ENCODE measurements around the gene PAIP1. TPM values are rescaled to one million over a fixed set of nuclear protein-coding genes. Genes with fewer than 3 reads are reported as not detected.
"Not testable (repeated sequence)": the region's sequence is repeated elsewhere in the genome, so short reads cannot be mapped to it uniquely, and the experiment has no call there.

The PAIP1 gene
- total and polyA plus RNA-seq, 2 experiments from 2014 or later, result 151 to 298 TPM

DNA sequence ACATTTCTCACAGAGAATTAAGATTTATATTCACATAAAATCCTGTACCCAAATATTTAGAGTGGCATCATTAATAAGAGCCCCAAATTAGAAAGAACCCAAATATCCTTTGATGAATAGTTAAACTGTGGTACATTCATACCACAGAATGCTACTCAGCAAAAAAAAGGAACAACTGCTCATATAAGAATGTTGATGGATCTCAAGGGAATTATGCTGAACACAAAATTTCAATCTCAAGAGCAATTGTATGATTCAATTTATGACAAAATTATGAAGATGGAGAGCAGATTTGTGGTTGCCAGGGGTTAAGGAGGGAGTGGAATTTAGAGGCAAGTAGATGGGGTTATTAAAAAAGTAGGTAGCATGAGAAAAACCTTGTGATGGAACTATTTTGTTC lies 4.5 kb upstream of the PAIP1 start:
- no peak overlapping the region for H3K27ac ChIP-seq
- H3K4me3 ChIP-seq, result no peak overlapping the region
- H3K36me3 ChIP-seq, result no peaks in the 10 kb centered on the region
- no peaks in the 10 kb centered on the region for H3K9me3 ChIP-seq (ENCODE audit: low read depth)
- no peaks in the 10 kb centered on the region for H3K27me3 ChIP-seq
- DNase-seq (ENCODE audit: low read depth in 1 of 2, low spot score in 1 of 2), result no peak
- TF ChIP-seq, protein P1, sequence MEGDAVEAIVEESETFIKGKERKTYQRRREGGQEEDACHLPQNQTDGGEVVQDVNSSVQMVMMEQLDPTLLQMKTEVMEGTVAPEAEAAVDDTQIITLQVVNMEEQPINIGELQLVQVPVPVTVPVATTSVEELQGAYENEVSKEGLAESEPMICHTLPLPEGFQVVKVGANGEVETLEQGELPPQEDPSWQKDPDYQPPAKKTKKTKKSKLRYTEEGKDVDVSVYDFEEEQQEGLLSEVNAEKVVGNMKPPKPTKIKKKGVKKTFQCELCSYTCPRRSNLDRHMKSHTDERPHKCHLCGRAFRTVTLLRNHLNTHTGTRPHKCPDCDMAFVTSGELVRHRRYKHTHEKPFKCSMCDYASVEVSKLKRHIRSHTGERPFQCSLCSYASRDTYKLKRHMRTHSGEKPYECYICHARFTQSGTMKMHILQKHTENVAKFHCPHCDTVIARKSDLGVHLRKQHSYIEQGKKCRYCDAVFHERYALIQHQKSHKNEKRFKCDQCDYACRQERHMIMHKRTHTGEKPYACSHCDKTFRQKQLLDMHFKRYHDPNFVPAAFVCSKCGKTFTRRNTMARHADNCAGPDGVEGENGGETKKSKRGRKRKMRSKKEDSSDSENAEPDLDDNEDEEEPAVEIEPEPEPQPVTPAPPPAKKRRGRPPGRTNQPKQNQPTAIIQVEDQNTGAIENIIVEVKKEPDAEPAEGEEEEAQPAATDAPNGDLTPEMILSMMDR (IDR thresholded peaks at IDR 0.05; ENCODE audit: low read depth, low read length), result no peak
- H3K4me1 ChIP-seq (ENCODE audit: low read depth), result peaks cover 19% of the 10 kb centered on the region

DNA sequence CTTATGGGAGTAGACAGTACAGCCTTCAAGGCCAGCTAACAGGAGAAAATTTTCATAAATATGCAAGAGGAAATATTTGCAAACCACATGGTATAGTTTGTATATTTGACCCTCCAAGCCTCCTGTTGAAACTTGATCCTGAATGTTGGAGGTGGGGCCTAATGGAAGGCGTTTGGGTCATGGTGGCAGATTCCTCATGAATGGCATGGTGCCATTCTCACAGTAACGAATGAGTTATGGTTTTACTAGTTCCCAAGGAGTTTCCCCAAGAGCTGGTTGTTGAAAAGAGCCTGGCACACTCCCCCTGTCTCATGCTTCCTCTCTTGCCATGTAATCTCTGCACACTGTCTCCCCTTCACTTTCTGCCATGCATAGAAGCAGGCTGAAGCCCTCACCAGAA lies 3.3 kb upstream of the PAIP1 start:
- Histone ChIP-seq H3K36me3 (peaks cover 2% of the 10 kb centered on the region), H3K4me3 (no peak overlapping the region), H3K27me3 (no peaks in the 10 kb centered on the region), H3K9me3 (ENCODE audit: low read depth) (no peaks in the 10 kb centered on the region), H3K27ac (no peak overlapping the region), H3K4me1 (ENCODE audit: low read depth) (peaks cover 23% of the 10 kb centered on the region)
- peak in 1 of 2 donors; percentile 53 for DNase-seq (ENCODE audit: low read depth in 1 of 2, low spot score in 1 of 2)
- TF ChIP-seq, protein P1 (IDR thresholded peaks at IDR 0.05; ENCODE audit: low read depth, low read length), result no peak

DNA sequence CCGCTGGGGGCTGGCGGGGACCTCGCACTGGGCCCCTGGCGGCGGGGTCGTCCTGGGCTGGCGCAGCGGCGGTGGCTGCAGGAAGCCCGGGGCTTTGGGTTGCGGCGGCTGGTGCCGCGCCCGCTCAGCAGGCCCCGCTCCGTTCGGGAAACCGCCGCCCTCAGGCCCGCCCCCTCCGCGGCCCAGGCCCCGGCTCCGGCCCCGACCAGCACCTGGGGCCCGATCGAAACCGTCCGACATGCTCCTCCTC lies 345 bp downstream of the PAIP1 start:
- Histone ChIP-seq H3K4me3 (peak overlapping the region; percentile 69), H3K36me3 (peaks cover 17% of the 10 kb centered on the region), H3K4me1 (ENCODE audit: low read depth) (peaks cover 52% of the 10 kb centered on the region), H3K27ac (peak overlapping the region; percentile 99)
- DNase-seq (ENCODE audit: low read depth in 1 of 2, low spot score in 1 of 2); H3K27me3 ChIP-seq; H3K9me3 ChIP-seq (ENCODE audit: low read depth): not testable (repeated sequence)

DNA sequence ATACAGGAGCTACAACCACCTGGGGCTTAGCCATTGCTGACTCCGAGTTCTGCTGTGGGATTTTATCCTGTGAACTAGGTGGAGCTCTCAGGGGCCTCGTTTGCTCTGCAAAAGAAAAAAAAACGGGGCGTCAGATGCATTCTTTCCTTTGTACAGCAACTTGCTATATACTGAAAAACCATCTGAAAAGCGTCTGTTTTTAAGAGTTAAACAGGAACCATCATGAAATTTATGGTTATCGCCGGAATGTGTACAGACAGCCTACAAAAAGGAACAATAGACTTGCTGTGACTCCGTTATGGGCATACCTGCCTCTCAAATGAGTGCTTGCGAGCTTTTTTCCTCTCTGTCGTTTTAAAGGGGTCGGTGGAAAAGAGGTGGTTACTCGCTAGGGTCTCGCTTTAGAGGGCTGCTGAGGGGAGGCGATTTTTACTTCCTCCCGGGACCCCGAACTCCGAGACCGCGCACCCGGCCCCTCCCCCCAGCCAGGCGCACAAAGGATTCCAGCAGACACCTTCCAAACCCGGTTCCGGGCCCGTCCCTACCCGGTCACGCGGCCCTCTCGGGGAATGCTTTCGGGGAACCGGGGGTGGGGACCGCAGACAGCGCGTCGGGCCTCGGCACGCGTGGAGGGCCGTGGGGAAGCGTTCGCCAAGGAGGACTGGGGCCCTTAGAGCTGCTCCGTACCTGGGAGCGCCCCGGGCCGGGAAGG lies 826 bp downstream of the PAIP1 start:
- H3K4me3 ChIP-seq, result peak overlapping the region; percentile 69
- DNase-seq (ENCODE audit: low read depth in 1 of 2, low spot score in 1 of 2), result peak; percentile 38 to 57

DNA sequence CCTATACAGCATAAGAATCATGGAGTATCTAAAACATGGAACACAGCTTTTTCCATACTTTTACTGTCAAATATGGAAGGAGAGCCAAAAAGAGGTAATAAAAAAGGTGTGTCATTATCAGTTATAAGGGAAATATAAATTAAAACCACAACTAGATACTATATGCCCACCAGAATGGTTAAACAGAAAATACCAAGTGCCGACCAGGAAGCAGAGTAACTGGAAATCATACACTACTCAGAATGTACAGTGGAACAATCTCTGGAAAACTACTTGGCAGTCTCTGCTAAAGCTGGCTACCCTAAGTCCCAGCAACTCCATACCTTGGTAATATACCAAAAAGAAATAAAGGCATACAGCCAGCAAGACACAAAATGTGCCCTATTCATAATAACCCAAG lies 2.4 kb downstream of the PAIP1 start:
- DNase-seq (ENCODE audit: low read depth in 1 of 2, low spot score in 1 of 2), result no peak
- Histone ChIP-seq H3K9me3 (ENCODE audit: low read depth) (no peaks in the 10 kb centered on the region), H3K27ac (no peak overlapping the region), H3K27me3 (no peaks in the 10 kb centered on the region), H3K4me1 (ENCODE audit: low read depth) (peaks cover 44% of the 10 kb centered on the region), H3K36me3 (peaks cover 25% of the 10 kb centered on the region), H3K4me3 (peak overlapping the region; percentile 69)
- TF ChIP-seq, protein P1 (IDR thresholded peaks at IDR 0.05; ENCODE audit: low read depth, low read length), result no peak

More for the DNA sequence above, 826 bp downstream of the PAIP1 start:
- Histone ChIP-seq H3K27ac (peak overlapping the region; percentile 99), H3K27me3 (no peaks in the 10 kb centered on the region), H3K36me3 (peaks cover 22% of the 10 kb centered on the region), H3K4me1 (ENCODE audit: low read depth) (peaks cover 52% of the 10 kb centered on the region), H3K9me3 (ENCODE audit: low read depth) (no peaks in the 10 kb centered on the region)
- TF ChIP-seq, protein P1 (IDR thresholded peaks at IDR 0.05; ENCODE audit: low read depth, low read length), result no peak

DNA sequence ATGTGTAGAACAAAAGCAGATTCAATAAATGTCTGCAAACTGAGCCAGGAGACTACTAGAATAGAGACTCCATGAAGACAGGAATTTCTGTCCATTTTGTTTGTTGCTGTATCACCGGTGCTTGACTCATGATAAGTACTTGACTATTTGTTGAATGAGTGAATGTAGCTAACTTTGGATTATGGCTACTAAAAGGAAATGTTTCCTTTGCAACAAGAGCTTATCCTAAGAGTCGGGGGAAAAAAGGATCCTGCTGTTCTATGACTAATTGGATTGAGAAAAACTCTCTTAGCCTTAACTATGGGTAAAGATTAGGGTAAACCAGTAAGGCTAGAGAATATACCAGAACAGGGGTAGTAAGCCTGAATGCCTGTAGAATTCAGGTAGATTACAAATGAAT lies 3.5 kb downstream of the PAIP1 start:
- H3K27me3 ChIP-seq, result no peaks in the 10 kb centered on the region

More for the DNA sequence above, 3.5 kb downstream of the PAIP1 start:
- Histone ChIP-seq H3K9me3 (ENCODE audit: low read depth) (no peaks in the 10 kb centered on the region), H3K4me1 (ENCODE audit: low read depth) (peaks cover 39% of the 10 kb centered on the region), H3K36me3 (peaks cover 25% of the 10 kb centered on the region), H3K27ac (no peak overlapping the region), H3K4me3 (no peak overlapping the region)
- TF ChIP-seq, protein P1 (IDR thresholded peaks at IDR 0.05; ENCODE audit: low read depth, low read length), result no peak
- peak in 1 of 2 donors; percentile 22 for DNase-seq (ENCODE audit: low read depth in 1 of 2, low spot score in 1 of 2)
